Lower lobe of right lung (tissue), 2 donors: ENCODE results near the gene RNASE9. TPM values are rescaled to one million over a fixed set of nuclear protein-coding genes. Genes with fewer than 3 reads are reported as not detected.
"Not testable (repeated sequence)": the region's sequence is repeated elsewhere in the genome, so short reads cannot be mapped to it uniquely, and the experiment has no call there.

Experiments used
- ATAC-seq, 2 donors: fragments of 200-7000 bp; cut with Tn5 transposase; one replicate each; pipeline ENCODE4 v1.9.1; 2020 to 2022; ENCODE audit warnings: mild to moderate bottlenecking in 2 of 2, moderate library complexity in 2 of 2
- DNase-seq: peaks from one replicate; pipeline ENCODE4 v3.0.0-alpha.2; 2020
- H3K27ac ChIP-seq: fragments of 200-600 bp; one replicate; pipeline ENCODE4 v1.8.0; 2022
- H3K27me3 ChIP-seq: fragments of 200-600 bp; one replicate; pipeline ENCODE4 v1.8.0; 2022; ENCODE audit warnings: low read depth
- H3K36me3 ChIP-seq: fragments of 200-600 bp; one replicate; pipeline ENCODE4 v1.8.0; 2022; ENCODE audit warnings: mild to moderate bottlenecking
- H3K4me1 ChIP-seq: fragments of 200-600 bp; one replicate; pipeline ENCODE4 v1.8.0; 2022
- H3K4me3 ChIP-seq: fragments of 200-600 bp; one replicate; pipeline ENCODE4 v1.8.0; 2022; ENCODE audit warnings: mild to moderate bottlenecking
- H3K9me3 ChIP-seq: fragments of 200-600 bp; one replicate; pipeline ENCODE4 v1.8.0; 2022
- CTCF ChIP-seq: fragments of 200-600 bp; IDR thresholded peaks from one replicate; pipeline ENCODE4 v1.8.0; 2022; ENCODE audit warnings: antibody characterized with exemption, mild to moderate bottlenecking
- intact Hi-C: fragments of 100-400 bp; cut with DNase I; formaldehyde crosslinking; loops from one replicate; pipeline ENCODE4 v1.11.0; 2022
- total RNA-seq: library from RNA; stranded (reverse); fragmentation: NEBNext Ultra II Directional; extraction: Animal tissue kit (Norgen Biotek cat#: 25700); gene quantifications from one replicate; pipeline ENCODE4 v1.2.1, GENCODE V29; 2021
- donor health status: DM: no; HTN: yes; CAD: no; lungs with severe emphysema.

The RNASE9 gene
- total RNA-seq, 1 donor from 2014 or later = not detected

DNA sequence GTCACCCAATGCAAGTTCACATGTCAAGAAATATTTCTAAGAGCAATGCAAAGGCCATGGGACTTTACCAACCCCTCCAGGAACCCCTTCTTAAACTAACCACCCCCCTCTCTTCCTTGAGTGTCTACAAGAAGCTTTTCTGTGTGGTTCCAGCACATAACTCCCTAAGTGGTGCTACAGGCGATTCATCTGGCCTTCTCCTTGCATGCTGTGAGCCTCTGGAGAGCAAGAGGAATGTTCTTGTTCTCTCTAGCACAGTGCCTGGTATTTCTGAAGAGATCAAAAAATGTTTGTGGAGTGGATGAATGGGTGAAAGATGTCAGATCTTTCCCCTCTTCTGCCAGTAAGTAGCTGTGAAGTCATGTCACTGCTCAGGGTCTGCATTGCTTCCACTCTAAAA lies 36.3 kb upstream of the RNASE9 start:
- H3K27ac ChIP-seq = no peak overlapping the region
- no peaks in the 10 kb centered on the region for H3K36me3 ChIP-seq
- DNase-seq (no peak), ATAC-seq (peak; percentile 76 to 77)
- no peaks in the 10 kb centered on the region for H3K9me3 ChIP-seq
- intact Hi-C loops = no loop called here
- H3K27me3 ChIP-seq = no peaks in the 10 kb centered on the region
- no peak for TF ChIP-seq CTCF
- H3K4me3 ChIP-seq = no peak overlapping the region
- H3K4me1 ChIP-seq = no peaks in the 10 kb centered on the region

DNA sequence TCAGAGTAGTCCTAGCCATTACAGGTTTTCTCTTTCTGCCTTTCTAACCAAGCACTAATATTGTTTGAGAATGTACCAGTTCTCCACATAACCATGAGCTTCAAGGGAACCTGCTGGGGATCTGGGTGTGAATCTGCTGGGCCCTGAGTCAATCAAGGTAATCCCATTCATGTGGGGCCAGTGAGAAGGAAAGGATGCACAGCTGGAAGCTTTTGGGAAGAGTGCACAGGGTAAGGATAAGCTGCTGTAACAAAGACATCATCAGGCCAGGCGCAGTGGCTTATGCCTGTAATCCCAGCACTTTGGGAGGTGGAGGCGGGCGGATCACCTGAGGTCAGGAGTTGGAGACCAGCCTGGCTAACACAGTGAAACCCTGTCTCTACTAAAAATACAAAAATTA lies 34.9 kb upstream of the RNASE9 start:
- intact Hi-C loops, H3K27ac ChIP-seq, ATAC-seq, H3K9me3 ChIP-seq, H3K36me3 ChIP-seq, H3K4me1 ChIP-seq, DNase-seq, H3K4me3 ChIP-seq, H3K27me3 ChIP-seq: not testable (repeated sequence)

- Histone ChIP-seq H3K36me3 (no peaks in the 10 kb centered on the region), H3K9me3 (no peaks in the 10 kb centered on the region), H3K4me1 (no peaks in the 10 kb centered on the region), H3K4me3 (no peak overlapping the region), H3K27ac (no peak overlapping the region), H3K27me3 (peaks cover 1% of the 10 kb centered on the region)
- no peak for TF ChIP-seq CTCF
- intact Hi-C loops = no loop called here
- DNase-seq (no peak), ATAC-seq (no peak)
Observed at GRCh38 chr14:20592574-20592973, 31.7 kb upstream of the RNASE9 start.

DNA sequence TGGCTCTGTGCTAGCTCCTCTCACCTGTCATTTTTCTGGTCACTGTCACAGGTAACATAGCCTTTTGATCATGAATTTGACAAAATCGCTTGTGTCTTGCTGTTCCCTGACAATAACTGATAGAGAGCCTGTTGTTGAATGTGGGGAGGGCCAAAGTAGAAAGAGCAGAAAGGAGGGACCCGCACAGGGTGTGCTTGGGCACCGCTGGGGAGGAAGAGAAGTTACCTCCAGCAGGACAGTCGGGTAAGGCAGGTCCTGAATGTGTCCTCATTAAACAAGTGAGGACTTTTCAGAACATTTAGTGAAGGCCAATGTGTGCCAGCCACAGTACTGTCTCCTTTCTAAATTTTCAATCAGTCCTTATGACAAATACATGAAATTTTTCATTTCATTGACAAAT lies 30.4 kb upstream of the RNASE9 start, which contains the start of gene RNASE12:
Gene RNASE12 (minus strand): TSS at position 142 of the 400 bp plus-strand sequence. CDS start 653 bp downstream, outside the sequence.
- Histone ChIP-seq H3K9me3 (no peaks in the 10 kb centered on the region), H3K4me3 (no peak within 1 kb of the TSS), H3K4me1 (no peaks in the 10 kb centered on the region), H3K27ac (no peak within 1 kb of the TSS), H3K27me3 (peaks cover 3% of the 10 kb centered on the region), H3K36me3 (no peaks in the 10 kb centered on the region)
- ATAC-seq (no peak), DNase-seq (no peak)
- no peak for TF ChIP-seq CTCF
- intact Hi-C loops = no loop called here

DNA sequence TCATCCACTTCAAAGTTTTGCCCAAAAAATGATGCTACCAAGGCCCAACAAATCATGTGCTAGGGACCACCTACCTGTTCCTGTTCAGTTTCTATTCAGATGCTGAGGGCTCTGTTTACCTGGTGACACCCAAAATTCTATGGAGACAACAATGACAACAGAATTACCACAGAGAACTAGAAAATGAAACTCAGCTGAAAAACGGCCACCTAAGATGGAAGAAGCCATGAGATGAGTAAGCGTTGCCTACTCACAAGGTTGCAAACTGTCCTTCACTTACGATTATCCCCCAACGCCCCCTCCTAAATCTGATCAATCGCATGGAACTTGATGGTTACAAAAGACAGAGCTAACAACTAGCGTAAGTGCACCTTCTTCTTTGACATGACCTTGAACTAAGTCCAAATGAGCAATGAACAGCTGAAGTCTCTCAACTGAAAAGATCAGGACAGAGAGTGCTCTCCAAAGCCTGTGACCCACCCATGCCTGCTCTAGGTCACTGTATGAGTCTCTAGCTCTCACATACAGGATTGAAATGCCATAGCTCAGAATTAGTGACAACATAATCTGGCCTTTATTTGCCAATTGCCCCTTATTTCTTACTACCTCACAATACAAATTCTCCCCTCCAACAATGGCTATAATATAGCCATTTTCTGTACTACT lies 26.8 kb upstream of the RNASE9 start, which contains the start of gene RNASE11:
Gene RNASE11 (minus strand): TSS at position 513 of the 666 bp plus-strand sequence.
- no peak for ATAC-seq
- no peak for DNase-seq
- Histone ChIP-seq H3K4me3 (no peak within 1 kb of the TSS), H3K9me3 (no peaks in the 10 kb centered on the region), H3K27me3 (peaks cover 3% of the 10 kb centered on the region), H3K36me3 (no peaks in the 10 kb centered on the region), H3K4me1 (no peaks in the 10 kb centered on the region), H3K27ac (no peak within 1 kb of the TSS)
- intact Hi-C loops = no loop called here
- no peak for TF ChIP-seq CTCF

GRCh38 chr14:20583908-20584307 lies 23.1 kb upstream of the RNASE9 start:
- intact Hi-C loops = no loop called here
- DNase-seq = no peak
- H3K9me3 ChIP-seq = no peaks in the 10 kb centered on the region
- peaks cover 3% of the 10 kb centered on the region for H3K27me3 ChIP-seq
- H3K4me1 ChIP-seq = no peaks in the 10 kb centered on the region
- no peak for TF ChIP-seq CTCF
- no peaks in the 10 kb centered on the region for H3K36me3 ChIP-seq
- H3K4me3 ChIP-seq = no peak overlapping the region
- no peak for ATAC-seq
- H3K27ac ChIP-seq = no peak overlapping the region
